Measurements from ENCODE around the gene NRP2. TPM values are rescaled to one million over a fixed set of nuclear protein-coding genes. Genes with fewer than 3 reads are reported as not detected.

The NRP2 gene
- total RNA-seq, 1 donor from 2014 or later: 26.1 TPM

DNA sequence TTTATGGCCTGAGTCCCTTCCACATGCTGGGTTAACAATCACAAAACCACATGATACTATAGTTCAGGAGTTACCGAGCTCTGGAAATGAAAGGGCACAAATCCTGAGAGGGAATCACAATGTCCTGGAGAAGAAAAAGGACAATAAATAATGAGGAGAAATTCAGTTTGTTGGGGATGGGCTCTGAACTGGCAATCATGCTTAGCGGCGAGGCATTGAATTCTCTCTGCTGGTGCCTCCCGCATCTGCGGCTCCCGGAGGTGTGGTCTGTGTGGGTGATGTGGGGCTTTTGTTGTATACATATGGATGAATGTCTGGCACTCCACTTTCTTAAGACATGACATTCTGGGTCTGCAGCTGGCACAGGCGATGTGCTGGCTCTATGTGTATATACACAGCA, 46.1 kb downstream of the NRP2 start:
- no peak for DNase-seq (ENCODE audit: low spot score in 2 of 2)
- no peak for FAIRE-seq

DNA sequence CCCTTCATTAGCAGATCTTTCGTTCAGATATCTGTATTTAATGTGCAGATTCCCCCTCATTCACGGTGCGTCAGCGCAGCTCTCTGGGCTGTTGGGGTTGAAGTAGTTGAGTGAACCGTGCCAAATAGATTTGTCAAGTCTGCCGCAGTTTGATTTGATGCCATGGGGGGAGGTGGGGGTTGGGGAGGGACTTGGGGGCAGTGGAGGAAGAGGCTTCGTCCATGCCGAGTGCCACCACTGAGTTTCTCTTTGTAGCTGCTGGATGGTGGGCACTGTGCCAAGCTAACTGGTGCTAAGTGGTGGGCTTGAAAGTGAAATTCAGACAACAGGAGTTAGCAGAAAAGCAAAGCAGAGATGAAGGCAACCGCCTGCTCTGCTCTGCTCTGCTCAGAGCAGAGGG, 47.9 kb downstream of the NRP2 start:
- FAIRE-seq (no peak), DNase-seq (ENCODE audit: low spot score in 2 of 2) (no peak)

DNA sequence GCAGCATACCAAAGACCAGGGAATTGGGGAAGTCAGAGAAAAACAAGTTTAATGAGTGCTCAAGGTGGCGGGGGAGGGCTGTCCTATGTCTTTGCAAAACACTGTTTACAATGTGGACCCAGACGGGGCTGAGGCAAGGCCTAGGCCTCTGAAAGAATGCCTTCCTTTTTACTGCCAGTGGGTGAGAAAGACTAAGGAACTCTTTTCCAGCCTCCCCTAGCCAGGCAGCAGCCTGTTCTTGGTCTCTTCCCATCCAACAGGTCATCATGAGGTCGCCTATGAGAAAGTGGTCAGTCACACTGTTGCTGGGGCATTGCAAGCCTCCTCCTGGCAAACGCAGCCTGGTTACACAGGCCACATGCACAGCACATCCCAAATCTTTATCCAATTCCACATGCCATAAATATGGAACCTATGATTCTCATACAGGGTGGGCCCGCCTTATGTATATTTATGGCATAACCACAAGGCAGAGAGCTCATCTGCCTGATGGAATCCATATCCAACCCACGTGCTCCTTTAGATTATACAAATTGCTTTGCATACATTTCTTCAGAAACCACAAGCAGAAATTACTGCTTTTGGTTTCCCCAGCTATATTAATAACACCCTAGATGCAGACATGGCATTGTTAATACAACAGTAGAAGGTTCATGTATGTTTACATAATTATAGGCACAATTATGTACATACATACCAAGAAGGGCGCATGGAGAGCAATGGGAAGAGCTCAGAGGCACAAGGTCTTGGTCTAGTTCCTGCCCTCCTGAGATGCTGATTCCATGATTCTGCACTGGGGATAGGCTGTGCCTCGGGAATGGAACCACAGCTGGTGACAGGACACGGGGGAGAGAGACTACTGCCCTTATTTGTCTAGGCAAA, 48.6 kb downstream of the NRP2 start:
- DNase-seq (ENCODE audit: low spot score in 2 of 2) (no peak), FAIRE-seq (no peak)

DNA sequence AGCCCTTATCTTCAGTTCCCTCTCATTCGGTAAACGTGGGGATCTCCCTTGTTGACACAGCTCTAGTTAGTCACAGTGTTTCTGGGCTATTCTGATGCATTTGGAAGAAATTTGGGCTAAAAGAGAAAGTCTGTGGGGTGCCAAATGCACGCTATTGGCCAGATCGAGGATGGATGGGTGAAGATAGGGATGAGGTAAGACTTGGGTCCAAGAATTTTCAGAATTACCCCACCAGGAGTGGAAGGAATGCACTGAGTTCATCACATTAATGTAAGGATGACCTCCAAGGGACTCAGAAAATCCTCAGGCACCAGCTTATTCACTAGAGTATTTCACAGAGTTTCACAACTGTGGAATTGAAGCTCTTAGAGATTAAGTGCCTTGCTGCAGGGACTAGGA, 49.3 kb downstream of the NRP2 start:
- DNase-seq (ENCODE audit: low spot score in 2 of 2) (no peak), FAIRE-seq (no peak)

DNA sequence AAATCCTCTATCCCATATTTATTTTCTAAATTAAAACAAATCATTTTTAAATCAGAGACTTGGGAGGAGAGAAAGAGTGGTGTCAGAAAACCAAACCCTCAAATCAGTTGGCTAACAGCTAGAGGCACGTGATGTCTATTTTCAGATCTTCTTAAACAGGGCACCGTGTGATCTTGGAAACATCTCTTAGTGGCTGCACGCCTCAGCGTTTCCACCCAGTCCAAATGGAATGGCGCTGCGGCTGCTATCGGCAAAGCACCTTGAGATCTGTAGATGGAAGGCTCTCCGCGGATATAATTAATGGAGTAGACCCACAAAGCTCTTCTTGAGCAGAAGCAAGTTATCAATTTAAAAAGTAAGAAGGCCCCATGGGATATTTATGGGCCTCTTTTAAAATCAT, 50.0 kb downstream of the NRP2 start:
- DNase-seq (ENCODE audit: low spot score in 2 of 2): no peak
- FAIRE-seq: no peak

DNA sequence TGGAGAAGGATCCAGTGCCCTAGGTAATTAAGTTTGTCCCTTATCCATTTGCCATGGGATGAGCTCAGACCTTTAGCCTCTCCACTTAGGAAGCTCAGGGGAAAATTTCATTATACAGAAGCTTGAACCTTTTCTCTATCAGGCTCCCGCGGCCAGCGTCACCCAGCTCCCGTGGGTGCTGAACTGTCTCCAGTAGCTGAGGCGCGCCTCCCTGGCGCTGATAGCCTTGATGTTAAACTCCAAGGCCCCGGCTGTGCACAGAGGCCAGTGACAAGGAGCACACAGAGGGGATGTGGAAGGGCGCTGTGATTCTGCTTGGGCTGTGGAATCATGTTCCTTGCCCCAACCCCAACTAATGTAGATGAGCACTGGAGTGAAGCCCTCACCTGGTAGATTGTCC, 50.8 kb downstream of the NRP2 start:
- no peak for DNase-seq (ENCODE audit: low spot score in 2 of 2)
- no peak for FAIRE-seq

DNA sequence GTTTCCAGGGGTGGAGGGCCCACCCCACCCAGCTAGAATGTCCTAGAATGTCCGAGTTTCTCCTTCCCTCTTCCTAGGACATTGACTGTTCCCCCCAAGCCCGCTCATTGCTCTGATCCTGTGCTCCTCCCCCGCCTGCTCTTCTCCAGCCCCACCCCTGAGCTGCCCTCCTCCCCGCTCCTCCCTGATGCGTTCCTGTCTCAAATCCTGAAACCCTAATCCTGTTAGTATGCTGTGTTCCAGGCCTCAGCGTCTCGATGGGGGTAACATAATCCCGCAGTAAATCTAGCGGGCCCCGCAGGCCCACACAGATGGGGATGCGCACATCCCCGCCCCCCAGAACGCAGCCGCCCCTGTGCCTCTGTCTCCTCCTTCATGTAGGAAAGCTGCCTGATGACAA, 51.3 kb downstream of the NRP2 start:
- DNase-seq (ENCODE audit: low spot score in 2 of 2) (no peak), FAIRE-seq (no peak)

DNA sequence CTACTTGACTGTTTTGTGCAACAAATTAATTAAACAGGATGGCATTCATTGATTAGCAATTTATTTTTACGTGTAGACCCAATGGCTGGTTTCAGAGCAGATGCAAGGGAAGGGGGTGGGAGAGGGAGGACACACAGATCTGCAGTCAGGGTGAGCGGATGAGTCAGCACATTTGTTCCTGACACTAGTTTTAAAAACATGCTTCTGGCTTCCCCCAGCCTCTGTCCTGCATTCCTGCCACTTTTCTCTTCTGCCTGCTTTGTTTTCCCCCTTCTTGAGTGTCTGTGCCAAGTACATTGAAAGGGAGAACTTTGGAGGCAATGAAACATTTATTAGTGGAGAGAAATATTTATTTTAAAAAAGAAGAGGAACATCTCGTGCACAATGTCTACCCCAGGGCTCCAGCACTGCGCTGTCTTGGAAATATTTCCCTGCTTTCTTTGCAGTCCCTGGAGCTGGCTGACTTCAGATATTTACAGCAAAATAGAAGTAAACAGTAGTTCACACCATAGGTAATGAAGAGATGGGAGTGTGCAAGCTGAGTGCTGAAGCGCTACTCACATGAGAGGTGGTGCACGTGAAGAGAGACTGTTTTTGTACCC, 52.2 kb downstream of the NRP2 start:
- FAIRE-seq (no peak), DNase-seq (ENCODE audit: low spot score in 2 of 2) (peak in 1 of 2 donors; percentile 36)

DNA sequence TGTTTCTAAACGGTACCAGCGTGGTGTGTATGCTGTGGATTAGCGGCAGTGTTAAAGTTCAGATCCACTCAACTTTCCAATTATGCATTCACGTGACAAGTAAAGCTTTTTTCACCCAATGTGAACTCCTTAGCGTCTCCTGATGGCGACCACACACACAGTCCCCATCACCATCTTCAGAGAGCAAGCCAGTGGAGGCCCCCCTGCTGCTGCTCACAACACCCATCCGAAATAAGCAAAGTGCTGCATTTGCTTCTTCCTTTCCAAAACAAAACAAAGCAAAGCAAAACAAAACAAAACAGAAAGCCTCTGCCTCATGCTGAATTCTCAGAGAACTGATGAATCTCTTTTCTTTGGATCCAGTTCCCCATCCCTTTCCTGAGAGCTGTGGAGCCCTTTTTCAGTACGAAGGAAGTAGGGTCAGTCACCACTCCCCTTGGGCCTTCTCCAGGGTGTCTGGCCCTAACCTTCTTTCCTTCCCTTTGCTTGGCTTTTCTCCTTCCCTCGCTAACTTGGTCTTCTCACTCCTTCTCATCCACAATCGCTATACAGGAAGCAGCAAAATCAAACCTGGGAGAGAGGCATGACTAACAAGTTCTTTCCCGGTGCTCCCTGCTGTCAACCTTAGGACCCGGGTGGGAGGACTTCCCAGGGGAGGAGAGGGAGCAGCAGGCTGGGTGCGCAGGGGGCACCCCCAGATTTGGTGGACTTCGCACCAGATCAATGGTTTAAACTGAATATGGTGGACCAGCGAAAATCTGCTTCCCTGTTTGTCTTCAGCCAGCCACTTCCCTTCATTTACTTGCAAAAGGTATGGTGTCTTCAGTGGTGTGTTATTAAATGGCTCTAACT, 56.0 kb downstream of the NRP2 start:
- FAIRE-seq (no peak), DNase-seq (ENCODE audit: low spot score in 2 of 2) (no peak)

DNA sequence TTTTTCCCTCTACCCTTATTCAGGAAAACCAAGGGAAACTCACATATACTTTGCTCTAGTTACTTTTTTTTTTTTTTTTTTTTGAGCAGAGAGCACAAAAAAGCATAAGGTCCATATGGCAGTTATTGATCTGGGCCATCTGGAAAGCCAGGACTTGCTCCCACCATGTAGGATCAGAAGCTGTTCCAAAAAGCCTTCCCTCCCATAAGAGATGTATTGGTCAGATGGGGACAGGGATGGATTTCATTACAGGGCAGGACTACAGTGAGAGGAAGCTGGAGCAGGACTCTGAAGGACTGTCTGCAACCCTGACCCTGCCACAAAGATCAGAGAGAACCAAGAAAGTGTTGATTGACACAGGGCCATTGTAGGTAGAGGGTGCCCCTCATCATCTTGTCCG, 57.3 kb downstream of the NRP2 start:
- no peak for DNase-seq (ENCODE audit: low spot score in 2 of 2)
- FAIRE-seq: no peak

DNA sequence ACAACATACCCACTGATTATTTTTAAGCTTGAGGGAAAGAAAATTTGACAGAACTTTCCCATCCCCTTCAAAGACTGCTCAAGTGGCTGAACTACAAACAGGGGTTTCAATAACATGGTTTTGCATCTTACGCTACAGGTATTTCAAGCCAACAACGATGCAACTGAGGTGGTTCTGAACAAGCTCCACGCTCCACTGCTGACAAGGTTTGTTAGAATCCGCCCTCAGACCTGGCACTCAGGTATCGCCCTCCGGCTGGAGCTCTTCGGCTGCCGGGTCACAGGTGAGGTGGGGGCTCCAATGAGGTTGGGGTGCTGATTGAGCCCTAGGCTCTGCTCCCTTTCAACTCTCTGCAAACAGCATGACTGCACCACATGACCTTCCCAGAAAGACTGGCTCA, 58.1 kb downstream of the NRP2 start:
- FAIRE-seq (no peak), DNase-seq (ENCODE audit: low spot score in 2 of 2) (no peak)

DNA sequence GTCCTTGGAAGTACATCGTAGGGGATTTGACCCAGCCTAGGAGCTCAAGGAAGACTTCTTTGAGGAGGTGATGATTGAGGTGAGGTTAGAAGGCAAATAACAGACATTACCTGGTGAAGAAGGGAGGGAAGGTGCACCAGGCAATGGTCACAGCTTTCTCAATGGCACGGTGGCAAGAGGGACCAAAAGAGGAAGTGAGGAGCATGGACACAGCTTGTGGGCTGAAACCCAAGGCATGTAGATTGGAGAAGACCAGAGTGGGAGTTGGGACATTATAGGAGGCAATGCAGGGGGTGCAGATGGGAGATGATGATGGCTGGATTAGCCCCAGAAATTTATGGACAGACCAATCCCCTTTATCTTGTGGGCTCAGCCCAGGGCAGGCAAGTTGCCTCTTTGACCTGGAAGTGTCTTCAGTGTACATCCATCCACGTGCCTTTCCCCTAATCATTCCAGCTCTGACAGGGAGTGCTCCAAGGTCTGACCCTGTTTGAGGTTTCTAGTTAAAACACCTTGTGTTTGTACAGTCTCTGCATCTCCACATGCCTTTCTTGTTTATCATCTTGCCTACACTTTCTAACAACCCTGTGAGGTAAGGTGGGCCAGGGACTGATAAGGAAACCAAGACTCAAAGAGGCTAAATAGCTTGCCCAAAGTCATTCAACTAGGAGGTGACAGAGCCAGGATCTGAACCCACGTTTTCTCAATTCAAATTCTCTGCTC, 59.1 kb downstream of the NRP2 start:
- DNase-seq (ENCODE audit: low spot score in 2 of 2): no peak
- FAIRE-seq: no peak

DNA sequence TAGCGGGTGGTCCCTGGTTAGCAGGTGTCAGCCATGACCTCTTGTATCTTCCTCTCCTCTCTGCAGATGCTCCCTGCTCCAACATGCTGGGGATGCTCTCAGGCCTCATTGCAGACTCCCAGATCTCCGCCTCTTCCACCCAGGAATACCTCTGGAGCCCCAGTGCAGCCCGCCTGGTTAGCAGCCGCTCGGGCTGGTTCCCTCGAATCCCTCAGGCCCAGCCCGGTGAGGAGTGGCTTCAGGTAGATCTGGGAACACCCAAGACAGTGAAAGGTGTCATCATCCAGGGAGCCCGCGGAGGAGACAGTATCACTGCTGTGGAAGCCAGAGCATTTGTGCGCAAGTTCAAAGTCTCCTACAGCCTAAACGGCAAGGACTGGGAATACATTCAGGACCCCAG, 60.8 kb downstream of the NRP2 start:
- DNase-seq (ENCODE audit: low spot score in 2 of 2): no peak
- FAIRE-seq: no peak

DNA sequence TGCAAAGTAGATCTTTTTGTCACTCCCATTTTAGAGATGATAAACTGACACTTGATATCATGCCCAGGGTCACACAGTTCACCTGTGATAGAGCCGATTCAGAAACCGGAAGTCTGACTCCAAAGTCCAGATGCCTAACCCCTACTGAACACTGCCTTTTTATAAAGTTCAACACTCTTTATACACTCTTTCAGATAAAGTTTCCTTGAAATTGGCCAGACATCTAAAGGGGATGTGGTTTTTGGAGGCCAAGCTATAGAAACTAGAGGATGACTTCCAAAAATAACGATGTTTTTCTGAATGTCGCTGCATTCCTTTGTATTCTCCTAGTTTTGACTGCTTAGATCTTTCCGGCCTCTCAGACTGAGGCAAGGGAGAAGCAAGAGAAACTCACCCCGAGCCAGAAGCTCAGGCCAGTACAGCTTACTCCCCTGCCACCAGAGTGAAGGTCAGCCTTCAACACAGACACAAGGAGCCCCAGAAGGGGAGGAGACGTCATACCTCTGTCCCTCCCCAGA, 61.8 kb downstream of the NRP2 start:
- FAIRE-seq: no peak
- DNase-seq (ENCODE audit: low spot score in 2 of 2): no peak

DNA sequence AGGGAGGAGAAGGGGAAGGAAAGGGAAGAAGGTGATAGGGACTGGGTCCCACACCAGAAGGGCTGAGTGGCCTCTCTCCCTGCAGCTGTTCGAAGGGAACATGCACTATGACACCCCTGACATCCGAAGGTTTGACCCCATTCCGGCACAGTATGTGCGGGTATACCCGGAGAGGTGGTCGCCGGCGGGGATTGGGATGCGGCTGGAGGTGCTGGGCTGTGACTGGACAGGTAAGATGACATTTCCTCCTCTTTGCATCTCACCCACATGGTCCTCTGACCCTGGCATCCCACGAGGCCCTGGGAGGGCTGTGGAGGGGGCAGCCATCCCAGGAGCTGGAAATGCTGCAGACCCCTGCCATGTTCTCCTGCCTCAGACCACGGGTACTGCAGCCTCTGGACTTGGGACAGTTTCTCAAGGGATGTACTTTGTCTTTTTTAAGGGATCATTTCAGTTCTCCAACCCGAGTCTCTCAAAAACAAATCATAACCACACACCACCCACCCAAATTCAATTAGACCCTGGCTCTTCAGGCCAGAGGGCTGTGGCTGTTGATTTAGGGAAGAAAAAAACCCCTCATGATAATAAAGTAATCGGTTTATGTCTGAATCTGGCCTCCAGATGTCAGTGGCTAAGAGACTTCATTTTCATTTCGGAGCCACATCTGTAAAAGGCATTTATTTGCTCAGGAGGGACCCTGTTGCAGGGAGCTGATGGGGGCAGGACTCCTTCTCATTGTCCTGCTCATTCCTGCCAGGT, 63.5 kb downstream of the NRP2 start:
- DNase-seq (ENCODE audit: low spot score in 2 of 2): no peak
- no peak for FAIRE-seq

DNA sequence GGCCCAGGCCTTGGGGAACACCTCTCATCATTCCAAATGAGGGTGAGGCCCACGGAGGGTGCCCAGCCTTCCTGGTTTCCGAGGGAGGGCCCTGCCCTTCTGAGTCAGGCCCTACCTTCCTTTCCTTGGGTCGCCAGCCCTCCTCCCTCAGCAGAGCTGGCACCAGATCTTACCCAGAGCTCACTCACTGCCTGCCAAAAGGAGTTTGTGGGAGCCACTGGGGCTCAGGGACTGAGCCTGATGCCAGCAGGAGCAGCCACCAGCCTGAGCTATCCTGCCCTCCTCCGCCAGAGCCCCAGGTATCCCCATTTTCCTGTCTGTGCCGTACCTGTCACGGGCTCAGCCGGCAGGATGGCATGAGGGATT, 64.1 kb downstream of the NRP2 start:
- FAIRE-seq (no peak), DNase-seq (ENCODE audit: low spot score in 2 of 2) (no peak)

DNA sequence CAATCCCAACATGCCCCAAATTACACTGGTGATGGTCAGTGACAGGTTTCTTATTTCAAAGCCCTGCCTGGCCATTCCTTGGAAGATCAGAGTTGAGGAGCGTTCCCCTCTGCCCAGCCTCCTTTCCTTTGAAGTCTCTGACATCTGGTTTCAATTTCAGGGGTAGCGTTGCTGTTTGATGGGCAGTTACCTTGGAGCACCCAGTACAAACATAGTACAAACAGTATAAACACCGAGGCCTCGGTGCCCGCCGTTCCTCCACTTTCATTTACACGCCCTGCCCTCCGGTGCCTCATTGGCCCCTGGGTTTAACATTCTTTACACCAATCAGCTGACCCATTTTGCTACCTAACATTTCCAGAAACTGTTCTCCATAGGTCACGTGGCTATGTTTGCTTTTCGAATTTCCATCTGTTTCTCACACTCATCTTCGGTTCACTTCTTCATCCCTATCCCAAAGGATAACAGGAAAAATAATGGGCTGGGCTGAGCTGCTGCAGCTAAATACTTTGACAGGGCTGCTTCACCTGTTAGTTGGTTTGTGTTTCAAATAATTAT, 65.6 kb downstream of the NRP2 start:
- FAIRE-seq: no peak

DNA sequence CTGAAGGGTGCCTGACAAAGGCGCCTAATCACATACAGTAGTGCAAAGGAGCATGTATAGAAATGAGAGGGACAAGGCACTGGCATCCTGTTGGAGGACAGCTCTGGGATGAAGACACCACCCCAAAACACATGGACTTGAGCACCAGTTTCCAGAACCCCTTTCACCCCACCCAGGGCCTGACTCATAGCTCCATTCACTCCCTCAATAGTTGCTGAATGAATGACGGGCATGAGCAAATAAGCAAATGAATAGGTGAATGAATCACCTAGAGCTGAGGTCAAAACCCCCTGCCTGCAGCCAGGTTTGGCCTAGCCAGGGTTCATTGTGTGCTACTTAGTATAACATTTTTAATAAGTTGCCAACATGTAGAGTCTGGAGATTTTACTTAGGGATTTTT, 66.3 kb downstream of the NRP2 start:
- FAIRE-seq (no peak), DNase-seq (ENCODE audit: low spot score in 2 of 2) (no peak)

More for the DNA sequence above, 65.6 kb downstream of the NRP2 start:
- no peak for DNase-seq (ENCODE audit: low spot score in 2 of 2)

DNA sequence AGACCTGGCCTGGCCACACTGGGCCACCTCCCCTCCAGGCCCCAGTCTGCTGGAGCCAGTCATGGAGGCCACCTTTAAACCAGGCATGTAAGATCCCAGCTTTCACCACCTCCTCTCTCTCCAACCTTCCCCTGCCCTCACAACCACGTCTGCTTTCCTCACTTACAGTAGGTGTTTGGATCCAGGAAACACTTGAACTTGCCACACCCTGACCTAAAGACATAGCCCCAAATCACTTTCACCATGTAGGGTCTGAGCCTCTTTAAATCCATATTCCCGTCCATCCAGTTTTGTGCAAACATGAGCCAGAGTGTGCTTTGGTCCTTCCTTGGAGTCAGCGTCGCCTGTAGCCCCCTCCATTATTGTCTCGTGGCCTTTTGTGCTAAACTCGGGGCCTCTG, 66.8 kb downstream of the NRP2 start:
- DNase-seq (ENCODE audit: low spot score in 2 of 2) (no peak), FAIRE-seq (no peak)
